ENCODE data around the gene CBLN3.

Gene CBLN3

DNA sequence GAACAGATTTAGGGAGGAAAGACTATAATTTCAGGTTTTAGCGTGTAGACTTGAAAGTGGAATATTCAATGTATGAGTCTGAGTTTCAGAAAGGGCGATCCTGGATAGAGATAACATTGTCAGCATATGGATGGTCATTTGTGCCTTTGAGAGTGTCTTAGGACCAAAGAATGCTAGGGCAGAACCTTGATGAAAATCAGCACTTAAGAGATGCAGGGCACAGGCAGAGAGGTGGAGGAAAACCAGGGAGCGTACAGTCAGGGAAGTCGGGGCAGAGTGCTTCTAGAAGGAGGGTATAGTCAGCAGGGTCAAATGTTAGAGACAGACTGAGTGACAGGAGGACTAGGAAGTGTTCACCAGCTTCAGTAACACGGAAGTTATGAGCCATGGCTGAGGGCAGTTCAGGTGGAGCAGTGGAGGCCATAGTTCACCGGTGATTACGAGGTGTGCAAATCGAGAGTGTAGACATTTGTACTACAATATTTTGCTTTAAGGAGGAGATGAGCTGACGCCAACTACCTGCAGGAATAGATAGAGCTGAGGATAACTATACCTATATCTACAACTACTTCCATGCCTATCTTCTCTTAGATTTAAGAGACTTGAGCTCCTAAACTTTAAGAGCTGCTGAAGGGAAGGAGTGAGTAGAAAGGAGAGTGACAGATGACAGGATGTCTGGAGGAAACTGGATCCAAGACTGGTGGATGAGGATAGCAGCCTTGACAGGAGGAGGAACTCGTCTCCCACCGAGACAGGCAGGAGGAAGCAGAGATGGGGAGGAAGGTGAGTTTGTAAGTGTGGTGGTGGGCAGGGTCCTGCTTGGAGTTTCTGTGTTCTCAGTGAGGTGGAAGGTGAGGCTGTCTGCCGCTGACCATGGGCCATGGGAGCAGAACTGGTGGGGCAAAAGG is 6.5 kb downstream of the CBLN3 start:
- DNase-seq = no peak

DNA sequence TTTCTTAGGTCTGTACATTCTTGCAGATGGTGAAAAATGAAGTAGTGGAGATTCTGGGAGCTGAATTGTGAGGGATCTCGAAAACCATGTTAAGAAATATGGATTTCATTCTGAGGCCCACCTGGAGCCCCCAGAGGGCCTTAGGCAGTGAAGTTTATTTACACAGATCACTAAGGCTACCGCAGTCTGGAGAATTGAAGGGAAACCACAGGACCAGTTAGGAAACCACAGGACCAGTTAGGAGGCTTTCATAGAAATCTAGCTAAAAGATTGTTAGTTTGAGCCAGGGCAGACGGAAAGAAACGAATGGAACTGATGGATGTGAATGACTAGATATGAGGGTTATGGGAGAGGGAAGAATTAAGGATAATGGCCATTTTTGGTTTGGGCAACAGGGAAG is 7.2 kb downstream of the CBLN3 start:
- DNase-seq = no peak

- no peak for DNase-seq
Observed at GRCh38 chr14:24418492-24418873, 11.0 kb downstream of the CBLN3 start.

DNA sequence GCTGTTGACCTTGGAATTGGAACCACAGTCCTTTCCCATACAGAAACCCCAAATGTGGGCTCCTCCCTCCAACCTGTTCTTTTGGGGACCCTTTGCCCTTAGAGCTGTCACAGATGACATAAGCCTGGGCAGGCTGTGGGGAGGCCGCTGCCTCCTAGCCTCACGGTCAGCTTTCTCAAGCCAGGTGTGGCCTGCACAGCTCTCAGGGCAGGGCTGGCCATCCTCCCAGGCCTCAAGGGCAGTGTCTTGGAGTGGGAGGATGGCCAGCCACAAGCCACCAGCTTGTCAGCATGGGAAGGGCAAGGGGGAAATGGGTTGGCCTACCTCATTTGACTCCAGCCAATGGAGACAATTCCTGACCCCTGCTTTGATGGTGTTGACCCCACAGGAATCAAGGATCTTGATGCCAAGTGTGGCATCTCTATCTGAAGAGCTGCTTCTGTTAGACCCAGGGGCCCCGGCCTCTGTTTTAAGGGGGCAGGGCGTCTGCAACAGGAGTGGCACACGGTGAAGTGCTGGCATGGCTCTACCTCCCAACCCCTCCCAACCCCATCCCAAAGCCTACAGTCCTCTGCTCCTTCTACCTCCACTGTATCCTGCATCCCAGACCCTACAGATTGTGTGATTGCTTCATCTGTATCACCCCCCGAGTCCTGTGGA is 11.5 kb downstream of the CBLN3 start:
- no peak for DNase-seq

DNA sequence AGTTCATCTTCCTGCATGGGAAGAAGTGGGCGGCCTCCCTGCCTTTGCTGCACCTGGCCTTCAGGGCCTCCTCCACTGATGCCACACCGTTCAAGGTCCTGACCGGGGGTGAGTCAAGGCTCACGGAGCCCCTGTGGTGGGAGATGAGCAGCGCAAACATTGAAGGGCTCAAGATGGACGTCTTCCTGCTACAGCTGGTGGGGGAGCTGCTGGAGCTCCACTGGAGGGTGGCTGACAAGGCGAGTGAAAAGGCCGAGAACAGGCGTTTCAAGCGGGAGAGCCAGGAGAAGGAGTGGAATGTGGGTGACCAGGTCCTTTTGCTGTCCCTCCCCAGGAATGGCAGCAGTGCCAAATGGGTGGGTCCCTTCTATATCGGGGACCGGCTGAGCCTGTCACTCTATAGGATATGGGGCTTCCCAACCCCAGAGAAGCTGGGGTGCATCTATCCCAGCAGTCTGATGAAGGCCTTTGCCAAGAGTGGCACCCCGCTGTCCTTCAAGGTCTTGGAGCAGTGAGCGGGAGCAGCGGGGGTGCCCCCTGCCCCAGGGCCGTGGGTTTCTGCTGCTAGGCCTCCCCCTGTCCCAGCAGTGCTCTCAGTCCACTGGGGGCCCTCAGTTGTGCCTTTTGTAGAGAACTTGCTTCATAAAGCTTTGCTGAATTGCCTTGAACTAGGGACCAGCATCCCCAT is 12.4 kb downstream of the CBLN3 start:
- DNase-seq = no peak

DNA sequence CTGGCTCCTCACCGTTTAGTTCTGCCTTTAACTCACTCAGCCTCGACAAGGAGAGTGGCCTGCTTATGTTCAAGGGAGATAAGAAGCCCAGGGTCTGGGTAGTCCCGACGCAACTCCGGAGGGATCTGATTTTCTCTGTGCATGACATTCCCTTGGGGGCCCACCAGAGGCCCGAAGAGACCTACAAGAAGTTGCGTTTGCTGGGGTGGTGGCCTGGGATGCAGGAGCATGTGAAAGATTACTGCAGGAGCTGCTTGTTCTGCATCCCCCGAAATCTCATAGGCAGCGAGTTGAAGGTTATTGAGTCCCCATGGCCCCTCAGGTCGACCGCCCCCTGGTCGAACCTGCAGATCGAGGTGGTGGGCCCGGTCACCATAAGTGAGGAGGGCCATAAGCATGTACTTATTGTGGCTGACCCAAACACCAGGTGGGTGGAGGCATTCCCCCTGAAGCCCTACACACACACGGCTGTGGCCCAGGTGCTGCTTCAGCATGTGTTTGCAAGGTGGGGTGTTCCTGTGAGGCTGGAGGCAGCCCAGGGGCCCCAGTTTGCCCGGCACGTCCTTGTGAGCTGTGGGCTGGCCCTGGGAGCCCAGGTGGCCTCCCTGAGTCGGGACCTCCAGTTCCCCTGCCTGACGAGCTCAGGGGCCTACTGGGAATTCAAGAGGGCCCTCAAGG is 13.1 kb downstream of the CBLN3 start:
- no peak for DNase-seq

DNA sequence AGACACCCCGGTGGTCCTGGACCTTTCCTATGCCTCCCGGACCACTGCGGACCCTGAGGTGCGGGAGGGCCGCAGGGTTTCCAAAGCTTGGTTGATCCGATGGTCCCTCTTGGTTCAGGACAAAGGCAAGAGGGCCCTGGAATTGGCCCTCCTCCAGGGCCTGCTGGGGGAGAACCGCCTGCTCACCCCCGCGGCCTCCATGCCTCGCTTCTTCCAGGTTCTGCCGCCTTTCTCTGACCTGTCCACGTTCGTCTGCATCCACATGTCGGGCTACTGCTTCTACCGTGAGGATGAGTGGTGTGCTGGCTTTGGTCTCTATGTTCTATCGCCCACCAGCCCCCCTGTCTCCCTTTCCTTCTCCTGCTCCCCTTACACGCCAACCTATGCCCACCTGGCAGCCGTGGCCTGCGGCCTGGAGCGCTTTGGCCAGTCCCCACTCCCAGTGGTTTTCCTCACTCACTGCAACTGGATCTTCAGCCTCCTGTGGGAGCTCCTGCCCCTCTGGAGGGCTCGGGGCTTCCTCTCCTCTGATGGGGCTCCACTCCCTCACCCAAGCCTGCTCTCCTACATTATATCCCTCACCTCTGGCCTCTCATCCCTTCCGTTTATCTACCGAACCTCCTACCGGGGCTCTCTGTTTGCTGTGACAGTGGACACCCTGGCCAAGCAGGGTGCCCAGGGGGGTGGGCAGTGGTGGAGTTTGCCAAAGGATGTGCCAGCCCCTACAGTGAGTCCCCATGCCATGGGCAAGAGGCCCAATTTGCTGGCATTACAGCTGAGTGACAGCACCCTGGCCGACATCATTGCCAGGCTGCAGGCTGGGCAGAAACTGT is 13.8 kb downstream of the CBLN3 start:
- no peak for DNase-seq

GRCh38 chr14:24414732-24415420 is 14.6 kb downstream of the CBLN3 start:
- no peak for DNase-seq

DNA sequence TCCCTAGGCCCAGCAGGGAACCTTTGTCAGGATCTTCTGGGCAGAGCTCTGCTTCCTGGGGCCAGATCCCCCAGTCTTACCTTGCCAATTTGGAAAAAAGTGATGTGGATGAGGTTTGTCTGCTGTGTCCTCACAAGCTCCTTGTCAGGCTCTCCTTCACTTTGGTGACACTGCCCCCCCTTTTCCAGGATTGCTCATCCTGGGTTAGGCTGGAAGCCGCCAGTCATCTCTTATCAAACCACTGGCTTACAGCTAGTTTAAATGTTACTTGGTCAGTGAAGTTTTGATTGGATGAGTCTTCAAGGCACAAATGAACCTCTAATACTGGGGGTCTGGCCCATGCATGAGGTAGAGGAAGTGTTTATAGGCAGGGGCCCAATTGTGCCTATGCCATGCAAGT is 15.4 kb downstream of the CBLN3 start:
- no peak for DNase-seq

GRCh38 chr14:24411443-24412389 is 17.8 kb downstream of the CBLN3 start:
- DNase-seq = peak; percentile 21 to 58

DNA sequence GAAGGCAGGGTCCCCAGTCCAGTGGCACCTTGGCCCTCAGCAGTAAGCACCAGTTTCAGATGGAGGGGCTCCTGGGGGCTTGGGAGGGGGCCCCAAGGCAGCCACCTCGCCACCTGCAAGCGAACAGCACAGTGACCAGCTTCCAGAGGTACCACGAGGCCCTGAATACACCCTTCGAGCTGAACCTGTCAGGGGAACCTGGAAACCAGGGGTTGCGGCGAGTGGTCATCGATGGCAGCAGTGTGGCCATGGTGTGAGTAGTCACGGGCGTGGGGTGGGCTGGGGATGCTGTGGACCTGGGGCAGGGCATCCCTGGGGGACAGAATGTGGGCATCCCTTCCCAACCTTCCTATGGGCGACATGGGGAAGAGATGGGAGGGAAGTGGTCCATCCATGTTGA is 19.5 kb downstream of the CBLN3 start:
- DNase-seq = no peak

GRCh38 chr14:24409192-24409591 is 20.3 kb downstream of the CBLN3 start:
- DNase-seq = no peak

DNA sequence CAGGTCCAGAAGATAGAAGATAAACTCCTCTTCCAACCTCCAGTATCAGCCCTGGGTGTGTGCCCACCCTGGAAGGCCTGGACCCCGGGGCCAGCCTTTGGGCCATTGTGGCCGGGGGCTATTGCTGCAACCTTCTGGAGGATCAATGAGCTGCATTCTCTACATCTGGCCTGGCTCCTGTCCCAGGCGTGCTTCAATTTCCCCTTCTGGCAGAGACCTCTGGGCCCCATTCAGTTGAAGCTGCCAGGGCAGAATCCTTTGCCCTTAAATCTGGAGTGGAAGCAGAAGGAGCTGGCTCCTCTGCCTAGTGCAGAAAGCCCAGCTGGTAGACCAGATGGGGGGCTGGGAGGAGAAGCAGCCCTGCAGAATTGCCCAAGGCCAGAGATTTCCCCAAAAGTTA is 20.7 kb downstream of the CBLN3 start:
- no peak for DNase-seq

DNA sequence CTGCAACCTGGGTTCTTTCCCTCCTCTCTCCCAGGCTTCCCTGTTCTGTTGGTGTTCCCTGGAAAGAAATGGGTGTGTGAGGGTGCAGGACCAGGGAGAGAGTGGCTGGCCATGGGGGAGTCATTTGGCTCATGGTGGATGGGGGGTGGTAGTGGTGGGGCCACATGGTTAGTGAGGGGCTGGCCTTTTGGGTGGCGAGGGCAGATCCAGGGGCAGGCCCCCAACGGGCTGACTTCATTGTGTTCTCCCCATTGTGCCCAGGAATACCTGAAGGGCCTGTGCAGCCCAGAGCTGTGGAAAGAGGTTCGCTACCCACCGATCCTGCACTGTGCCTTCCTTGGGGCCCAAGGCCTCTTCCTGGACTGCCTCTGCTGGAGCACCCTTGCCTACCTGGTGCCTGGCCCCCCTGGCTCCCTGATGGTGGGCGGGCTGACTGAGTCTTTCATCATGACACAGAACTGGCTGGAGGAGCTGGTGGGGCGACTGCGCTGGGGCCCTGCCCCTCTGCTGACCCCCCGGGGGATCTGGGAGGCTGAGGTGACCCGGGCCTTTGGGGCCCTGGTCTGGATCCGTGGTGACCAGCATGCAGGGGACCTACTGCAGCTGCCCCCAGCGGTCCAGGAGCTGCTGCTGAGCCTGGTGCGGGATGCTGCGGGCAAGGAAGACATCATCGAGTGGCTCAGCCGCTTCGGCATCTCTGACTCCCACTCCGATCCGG is 21.7 kb downstream of the CBLN3 start:
- DNase-seq = no peak

DNA sequence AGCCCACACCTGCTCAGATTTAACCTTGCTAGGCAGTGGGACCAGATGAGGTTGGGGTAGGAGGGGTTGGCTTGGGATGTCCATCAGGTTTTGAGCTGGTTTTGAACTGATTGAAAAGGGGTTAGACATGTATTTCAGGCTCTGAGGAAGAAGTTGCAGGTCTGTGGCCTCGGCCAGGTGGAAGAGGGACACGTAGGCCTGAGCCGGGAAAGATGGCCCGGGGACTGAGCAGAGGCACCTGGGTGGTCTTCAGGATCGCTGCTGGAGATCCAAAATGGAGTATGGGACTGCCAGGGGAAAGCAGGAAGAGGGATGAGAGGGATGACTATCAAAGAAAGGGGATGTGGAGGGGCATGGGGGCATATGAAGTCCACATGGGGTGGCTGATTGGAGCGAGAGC is 23.1 kb downstream of the CBLN3 start:
- no peak for DNase-seq

- DNase-seq = no peak
Observed at GRCh38 chr14:24404814-24405213, 24.7 kb downstream of the CBLN3 start.

GRCh38 chr14:24403294-24403998 is 26.0 kb downstream of the CBLN3 start:
- no peak for DNase-seq

GRCh38 chr14:24401810-24402702 is 27.4 kb downstream of the CBLN3 start:
- DNase-seq = no peak

Data from NCI-H526 (cell line).